ENCODE measurements around the gene CCL21.

DNA sequence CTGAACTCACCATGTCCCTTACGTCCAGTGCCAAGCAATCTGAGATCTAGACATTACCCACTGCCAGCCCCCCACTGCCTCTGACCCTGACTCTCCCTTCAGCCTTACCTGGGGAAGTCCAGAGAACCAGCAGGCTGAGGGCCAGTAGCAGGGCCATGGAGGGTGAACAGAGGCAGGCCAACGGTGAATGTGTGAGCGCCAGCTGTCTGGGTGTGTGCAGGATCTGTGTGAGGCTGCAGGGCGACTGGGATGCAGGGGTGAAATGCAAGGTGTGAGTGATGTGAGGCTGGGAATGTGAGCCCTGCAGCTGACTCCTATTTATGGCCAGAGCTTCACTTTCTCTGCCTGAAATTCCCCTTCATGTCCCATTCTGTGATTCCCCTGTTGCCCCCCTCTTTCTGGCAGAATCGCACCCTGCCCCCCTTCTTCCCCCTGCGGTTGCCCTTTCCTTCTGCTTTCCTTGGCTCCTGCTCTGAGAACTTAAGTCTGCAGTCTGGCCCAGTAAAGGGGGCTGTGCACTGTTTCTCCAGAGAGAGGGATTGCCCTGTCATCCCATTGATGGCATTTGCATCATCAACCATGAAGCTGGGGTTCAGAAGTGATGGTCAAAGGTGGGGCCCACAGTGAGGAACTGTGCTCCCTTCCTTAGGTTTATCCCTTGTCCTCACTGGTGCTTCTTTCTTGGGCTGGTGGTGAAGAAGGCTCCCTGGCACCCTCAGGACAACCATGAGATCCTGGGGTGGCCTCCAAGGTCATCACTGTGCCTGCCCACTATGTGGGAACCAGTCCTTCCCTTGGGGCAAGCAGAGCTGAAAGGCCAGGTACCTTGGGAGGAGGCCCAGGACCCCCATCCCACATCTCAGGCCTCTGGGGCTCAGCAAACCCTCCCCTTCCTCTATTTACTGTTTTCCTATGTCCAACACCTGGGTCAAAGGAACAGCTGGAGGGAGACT lies 18.7 kb downstream of the CCL21 start, which contains the start of gene CCL19:
- TF ChIP-seq, protein P1, sequence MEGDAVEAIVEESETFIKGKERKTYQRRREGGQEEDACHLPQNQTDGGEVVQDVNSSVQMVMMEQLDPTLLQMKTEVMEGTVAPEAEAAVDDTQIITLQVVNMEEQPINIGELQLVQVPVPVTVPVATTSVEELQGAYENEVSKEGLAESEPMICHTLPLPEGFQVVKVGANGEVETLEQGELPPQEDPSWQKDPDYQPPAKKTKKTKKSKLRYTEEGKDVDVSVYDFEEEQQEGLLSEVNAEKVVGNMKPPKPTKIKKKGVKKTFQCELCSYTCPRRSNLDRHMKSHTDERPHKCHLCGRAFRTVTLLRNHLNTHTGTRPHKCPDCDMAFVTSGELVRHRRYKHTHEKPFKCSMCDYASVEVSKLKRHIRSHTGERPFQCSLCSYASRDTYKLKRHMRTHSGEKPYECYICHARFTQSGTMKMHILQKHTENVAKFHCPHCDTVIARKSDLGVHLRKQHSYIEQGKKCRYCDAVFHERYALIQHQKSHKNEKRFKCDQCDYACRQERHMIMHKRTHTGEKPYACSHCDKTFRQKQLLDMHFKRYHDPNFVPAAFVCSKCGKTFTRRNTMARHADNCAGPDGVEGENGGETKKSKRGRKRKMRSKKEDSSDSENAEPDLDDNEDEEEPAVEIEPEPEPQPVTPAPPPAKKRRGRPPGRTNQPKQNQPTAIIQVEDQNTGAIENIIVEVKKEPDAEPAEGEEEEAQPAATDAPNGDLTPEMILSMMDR (IDR thresholded peaks at IDR 0.05): no peak
- TF ChIP-seq, protein P2, sequence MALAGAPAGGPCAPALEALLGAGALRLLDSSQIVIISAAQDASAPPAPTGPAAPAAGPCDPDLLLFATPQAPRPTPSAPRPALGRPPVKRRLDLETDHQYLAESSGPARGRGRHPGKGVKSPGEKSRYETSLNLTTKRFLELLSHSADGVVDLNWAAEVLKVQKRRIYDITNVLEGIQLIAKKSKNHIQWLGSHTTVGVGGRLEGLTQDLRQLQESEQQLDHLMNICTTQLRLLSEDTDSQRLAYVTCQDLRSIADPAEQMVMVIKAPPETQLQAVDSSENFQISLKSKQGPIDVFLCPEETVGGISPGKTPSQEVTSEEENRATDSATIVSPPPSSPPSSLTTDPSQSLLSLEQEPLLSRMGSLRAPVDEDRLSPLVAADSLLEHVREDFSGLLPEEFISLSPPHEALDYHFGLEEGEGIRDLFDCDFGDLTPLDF (CRISPR knock-in tag; IDR thresholded peaks at IDR 0.05): no peak
- TF ChIP-seq NFYB (CRISPR knock-in tag; conservative IDR thresholded peaks at IDR 0.05; ENCODE audit: low read depth): no peak
- TF ChIP-seq FOXP1 (CRISPR knock-in tag; IDR thresholded peaks at IDR 0.05; ENCODE audit: borderline replicate concordance): no peak

All from WTC11 (cell line).